GM21360 (cell line): ENCODE results near the gene ABHD12B.
"Not testable (repeated sequence)": the region's sequence is repeated elsewhere in the genome, so short reads cannot be mapped to it uniquely, and the experiment has no call there.

ENCODE experiments used
- ATAC-seq: cut with Tn5 transposase; IDR thresholded peaks from one replicate; pipeline ENCODE4 v1.9.1; 2021; ENCODE audit warnings: mild to moderate bottlenecking, moderate library complexity; ENCODE audit not compliant: unreplicated experiment

ABHD12B gene

GRCh38 chr14:50932592-50933495 is 61.0 kb downstream of the ABHD12B start:
- ATAC-seq = no peak

- no peak for ATAC-seq
These were observed 63.5 kb downstream of the ABHD12B start for GRCh38 chr14:50935126-50936015.

- no peak for ATAC-seq
These were observed 64.1 kb downstream of the ABHD12B start for GRCh38 chr14:50936016-50936340.

- no peak for ATAC-seq
These were observed 65.0 kb downstream of the ABHD12B start for GRCh38 chr14:50936882-50937281.

- ATAC-seq = no peak
These were observed 65.5 kb downstream of the ABHD12B start for GRCh38 chr14:50937325-50937724.

- no peak for ATAC-seq
These were observed 65.9 kb downstream of the ABHD12B start for GRCh38 chr14:50937800-50938199.

- ATAC-seq = no peak
These were observed 69.3 kb downstream of the ABHD12B start for GRCh38 chr14:50941151-50941550.

- not testable (repeated sequence) for ATAC-seq
These were observed 69.8 kb downstream of the ABHD12B start for GRCh38 chr14:50941638-50942037.

- no peak for ATAC-seq
These were observed 71.5 kb downstream of the ABHD12B start for GRCh38 chr14:50943261-50943942.

GRCh38 chr14:50943943-50944646 is 72.2 kb downstream of the ABHD12B start, which contains the start of gene PYGL:
TSS of gene PYGL (minus strand) at chr14:50944483. CDS start at chr14:50944403, 80 bp downstream.
- ATAC-seq = peak; percentile 63

GRCh38 chr14:50944647-50945413 is 73.0 kb downstream of the ABHD12B start:
- ATAC-seq = no peak

- no peak for ATAC-seq
These were observed 74.5 kb downstream of the ABHD12B start for GRCh38 chr14:50946234-50946935.

- no peak for ATAC-seq
These were observed 75.6 kb downstream of the ABHD12B start for GRCh38 chr14:50947446-50947845.

GRCh38 chr14:50948205-50948604 is 76.4 kb downstream of the ABHD12B start:
- no peak for ATAC-seq

GRCh38 chr14:50951032-50951431 is 79.2 kb downstream of the ABHD12B start:
- no peak for ATAC-seq

GRCh38 chr14:50953502-50953901 is 81.6 kb downstream of the ABHD12B start:
- ATAC-seq = no peak
